Calu3 (cell line): ENCODE data around the gene ACAT1. TPM values are rescaled to one million over a fixed set of nuclear protein-coding genes. Genes with fewer than 3 reads are reported as not detected.

ENCODE experiments used
- BruUV-seq: library from RNA; stranded (reverse); fragments of 400-500 nt; replicated peaks from 2 replicates; lab custom pipeline; 2021; lab: Mats Ljungman, UMichigan
- CTCF ChIA-PET: fragments of 300-600 bp; sonication (Branson Sonifier 250); formaldehyde crosslinking; loops from one replicate; lab custom pipeline; 2022; ENCODE audit warnings: antibody characterized with exemption; lab: Charles Lee
- DNase-seq: peaks from one replicate; pipeline ENCODE4 v3.0.0; 2022
- H3K27ac Mint-ChIP-seq: one replicate; pipeline ENCODE4 v1.8.0; 2022; ENCODE audit warnings: mixed read lengths; ENCODE audit not compliant: unreplicated experiment
- H3K27me3 Mint-ChIP-seq: one replicate; pipeline ENCODE4 v1.8.0; 2022; ENCODE audit warnings: mixed read lengths; ENCODE audit not compliant: unreplicated experiment
- H3K36me3 Mint-ChIP-seq: one replicate; pipeline ENCODE4 v1.8.0; 2022; ENCODE audit warnings: mild to moderate bottlenecking, moderate library complexity, mixed read lengths; ENCODE audit not compliant: insufficient read depth, unreplicated experiment
- H3K4me1 Mint-ChIP-seq: one replicate; pipeline ENCODE4 v1.8.0; 2022; ENCODE audit warnings: mild to moderate bottlenecking, low read depth, mixed read lengths; ENCODE audit not compliant: unreplicated experiment
- H3K4me3 Mint-ChIP-seq: one replicate; pipeline ENCODE4 v1.8.0; 2022; ENCODE audit warnings: mild to moderate bottlenecking, low read depth, moderate library complexity, mixed read lengths; ENCODE audit not compliant: unreplicated experiment
- H3K9me3 Mint-ChIP-seq: one replicate; pipeline ENCODE4 v1.8.0; 2022; ENCODE audit warnings: low read depth, mixed read lengths; ENCODE audit not compliant: unreplicated experiment
- intact Hi-C: fragments of 100-400 bp; cut with micrococcal nuclease; formaldehyde crosslinking; loops from one replicate; pipeline ENCODE4 v1.10.0; 2022; ENCODE audit not compliant: unreplicated experiment
- total RNA-seq: library from RNA; stranded (reverse); gene quantifications from 2 replicates; pipeline ENCODE4 v1.2.3, GENCODE V29; 2022
- TF ChIP-seq, protein P1 (sequence below): fragments of 200-600 bp; IDR thresholded peaks from one replicate; pipeline ENCODE4 v1.8.0; 2022; ENCODE audit warnings: antibody characterized with exemption; ENCODE audit not compliant: unreplicated experiment

ACAT1 gene
- total RNA-seq, 1 experiment from 2014 or later, result 38.3 TPM

GRCh38 chr11:108167624-108168023 lies 46.3 kb downstream of the ACAT1 start:
- intact Hi-C loops, result no loop called here
- no TSS peak for BruUV-seq
- CTCF ChIA-PET, result no interaction called here

DNA sequence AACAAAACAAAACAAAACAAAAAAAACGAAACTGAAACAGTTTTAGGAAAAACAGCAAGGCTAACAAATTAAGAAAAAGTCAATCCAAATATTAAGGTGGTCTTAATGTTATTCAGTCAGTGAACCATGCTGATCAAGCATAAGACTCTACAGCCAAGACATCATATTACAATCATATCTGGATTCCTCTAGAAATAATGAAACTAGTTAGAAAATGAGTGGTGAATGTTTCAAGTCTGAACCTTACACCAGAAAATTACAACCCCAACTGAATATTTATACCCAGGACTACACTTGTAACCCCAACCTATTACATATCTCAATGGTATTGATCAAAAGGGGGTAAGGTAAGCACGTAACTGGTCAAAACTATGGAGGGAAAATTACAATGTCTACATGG lies 48.8 kb downstream of the ACAT1 start:
- no TSS peak for BruUV-seq
- no peak for DNase-seq
- H3K9me3 Mint-ChIP-seq, result no peaks in the 10 kb centered on the region
- H3K4me3 Mint-ChIP-seq, result no peak overlapping the region
- H3K4me1 Mint-ChIP-seq, result no peaks in the 10 kb centered on the region
- peaks cover 9% of the 10 kb centered on the region for H3K36me3 Mint-ChIP-seq
- no peaks in the 10 kb centered on the region for H3K27me3 Mint-ChIP-seq
- TF ChIP-seq, protein P1, sequence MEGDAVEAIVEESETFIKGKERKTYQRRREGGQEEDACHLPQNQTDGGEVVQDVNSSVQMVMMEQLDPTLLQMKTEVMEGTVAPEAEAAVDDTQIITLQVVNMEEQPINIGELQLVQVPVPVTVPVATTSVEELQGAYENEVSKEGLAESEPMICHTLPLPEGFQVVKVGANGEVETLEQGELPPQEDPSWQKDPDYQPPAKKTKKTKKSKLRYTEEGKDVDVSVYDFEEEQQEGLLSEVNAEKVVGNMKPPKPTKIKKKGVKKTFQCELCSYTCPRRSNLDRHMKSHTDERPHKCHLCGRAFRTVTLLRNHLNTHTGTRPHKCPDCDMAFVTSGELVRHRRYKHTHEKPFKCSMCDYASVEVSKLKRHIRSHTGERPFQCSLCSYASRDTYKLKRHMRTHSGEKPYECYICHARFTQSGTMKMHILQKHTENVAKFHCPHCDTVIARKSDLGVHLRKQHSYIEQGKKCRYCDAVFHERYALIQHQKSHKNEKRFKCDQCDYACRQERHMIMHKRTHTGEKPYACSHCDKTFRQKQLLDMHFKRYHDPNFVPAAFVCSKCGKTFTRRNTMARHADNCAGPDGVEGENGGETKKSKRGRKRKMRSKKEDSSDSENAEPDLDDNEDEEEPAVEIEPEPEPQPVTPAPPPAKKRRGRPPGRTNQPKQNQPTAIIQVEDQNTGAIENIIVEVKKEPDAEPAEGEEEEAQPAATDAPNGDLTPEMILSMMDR, result no peak
- no peak overlapping the region for H3K27ac Mint-ChIP-seq
- intact Hi-C loops, result no loop called here
- CTCF ChIA-PET, result no interaction called here

More at GRCh38 chr11:108167624-108168023, 46.3 kb downstream of the ACAT1 start:
- Mint-ChIP-seq H3K9me3 (no peaks in the 10 kb centered on the region), H3K36me3 (peaks cover 5% of the 10 kb centered on the region), H3K27me3 (no peaks in the 10 kb centered on the region), H3K4me1 (no peaks in the 10 kb centered on the region), H3K4me3 (no peak overlapping the region), H3K27ac (no peak overlapping the region)
- no peak for DNase-seq
- TF ChIP-seq, protein P1, result no peak

- intact Hi-C loops, result no loop called here
- no peak for DNase-seq
- peaks cover 4% of the 10 kb centered on the region for H3K36me3 Mint-ChIP-seq
- H3K27me3 Mint-ChIP-seq, result no peaks in the 10 kb centered on the region
- no peak overlapping the region for H3K27ac Mint-ChIP-seq
- CTCF ChIA-PET, result no interaction called here
- no TSS peak for BruUV-seq
- no peaks in the 10 kb centered on the region for H3K4me1 Mint-ChIP-seq
- no peak overlapping the region for H3K4me3 Mint-ChIP-seq
- TF ChIP-seq, protein P1, result no peak
- H3K9me3 Mint-ChIP-seq, result no peaks in the 10 kb centered on the region
These were observed 56.2 kb downstream of the ACAT1 start for GRCh38 chr11:108177570-108177969.

DNA sequence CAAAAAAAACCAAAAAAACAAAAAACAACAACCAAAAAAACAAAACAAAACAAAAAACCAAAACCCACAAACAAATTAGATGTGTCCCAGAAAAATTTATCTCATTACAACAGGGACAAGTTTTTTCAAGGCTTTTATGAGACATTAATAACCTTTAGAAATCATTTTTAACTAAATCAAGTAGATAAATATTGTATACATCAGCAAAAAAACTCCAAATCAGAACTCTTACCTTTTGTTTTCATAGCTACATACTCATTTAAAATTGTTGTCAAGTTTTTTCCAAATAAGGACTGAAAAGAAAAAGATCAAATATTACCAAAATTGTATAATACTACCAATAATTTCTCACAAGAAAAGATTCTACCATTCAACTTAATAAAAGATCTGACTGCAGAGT lies 72.4 kb downstream of the ACAT1 start:
- Mint-ChIP-seq H3K4me1 (no peaks in the 10 kb centered on the region), H3K9me3 (no peaks in the 10 kb centered on the region), H3K36me3 (no peaks in the 10 kb centered on the region), H3K4me3 (no peak overlapping the region), H3K27ac (no peak overlapping the region), H3K27me3 (no peaks in the 10 kb centered on the region)
- TF ChIP-seq, protein P1, result no peak
- intact Hi-C loops, result no loop called here
- no TSS peak for BruUV-seq
- CTCF ChIA-PET, result no interaction called here
- no peak for DNase-seq
